G401.6 (cell line): ENCODE data around the gene FAM83G.
"Not testable (repeated sequence)": the region's sequence is repeated elsewhere in the genome, so short reads cannot be mapped to it uniquely, and the experiment has no call there.

Source experiments
- FAIRE-seq: peaks from 2 replicates; lab custom pipeline; 2012; peaks lifted over from hg19 to GRCh38; lab: Jason Lieb, UNC

FAM83G gene

GRCh38 chr17:18966831-18967624, 37.5 kb downstream of the FAM83G start:
- FAIRE-seq, result no peak

- FAIRE-seq, result no peak
Observed at GRCh38 chr17:18965530-18966236, 38.9 kb downstream of the FAM83G start.

- FAIRE-seq, result no peak
Observed at GRCh38 chr17:18964550-18964949, 40.0 kb downstream of the FAM83G start.

- no peak for FAIRE-seq
Observed at GRCh38 chr17:18964018-18964351, 40.6 kb downstream of the FAM83G start.

GRCh38 chr17:18963126-18964017, 41.2 kb downstream of the FAM83G start:
- FAIRE-seq, result no peak

- no peak for FAIRE-seq
Observed at GRCh38 chr17:18962494-18962815, 42.1 kb downstream of the FAM83G start.

GRCh38 chr17:18961634-18962493, 42.7 kb downstream of the FAM83G start:
- no peak for FAIRE-seq

GRCh38 chr17:18960803-18961511, 43.6 kb downstream of the FAM83G start:
- FAIRE-seq, result no peak

- no peak for FAIRE-seq
Observed at GRCh38 chr17:18960241-18960665, 44.3 kb downstream of the FAM83G start.

GRCh38 chr17:18959845-18960240, 44.7 kb downstream of the FAM83G start:
- no peak for FAIRE-seq

- FAIRE-seq, result no peak
Observed at GRCh38 chr17:18959071-18959844, 45.3 kb downstream of the FAM83G start.

- FAIRE-seq, result no peak
Observed at GRCh38 chr17:18958611-18959010, 46.0 kb downstream of the FAM83G start.

- no peak for FAIRE-seq
Observed at GRCh38 chr17:18957831-18958230, 46.7 kb downstream of the FAM83G start.

GRCh38 chr17:18956581-18956980, 48.0 kb downstream of the FAM83G start:
- FAIRE-seq, result no peak

- not testable (repeated sequence) for FAIRE-seq
Observed at GRCh38 chr17:18956021-18956420, 48.5 kb downstream of the FAM83G start.

- no peak for FAIRE-seq
Observed at GRCh38 chr17:18955009-18955408, 49.6 kb downstream of the FAM83G start.

GRCh38 chr17:18954321-18954720, 50.2 kb downstream of the FAM83G start:
- no peak for FAIRE-seq

- FAIRE-seq, result no peak
Observed at GRCh38 chr17:18953231-18953728, 51.3 kb downstream of the FAM83G start.

- FAIRE-seq, result no peak
Observed at GRCh38 chr17:18951941-18952842, 52.4 kb downstream of the FAM83G start, which contains the start of gene SLC5A10. SLC5A10 (plus strand) TSS chr17:18952165; CDS start chr17:18952206, 41 bp downstream.
